ENCODE data around the gene SNIP1.
"Not testable (repeated sequence)": the region's sequence is repeated elsewhere in the genome, so short reads cannot be mapped to it uniquely, and the experiment has no call there.

SNIP1 gene

GRCh38 chr1:37553927-37554808 is at the start of gene SNIP1:
SNIP1 (minus strand) TSS chr1:37554293; CDS start chr1:37554229, 64 bp downstream.
- DNase-seq: peak; percentile 76

GRCh38 chr1:37602750-37603694 is 48.9 kb upstream of the SNIP1 start:
- no peak for DNase-seq

- no peak for DNase-seq
Measured at GRCh38 chr1:37601441-37601840, 47.3 kb upstream of the SNIP1 start.

- no peak for DNase-seq
Measured at GRCh38 chr1:37599940-37600339, 45.8 kb upstream of the SNIP1 start.

- DNase-seq: no peak
Measured at GRCh38 chr1:37596182-37596667, 42.1 kb upstream of the SNIP1 start.

GRCh38 chr1:37595440-37596181 is 41.5 kb upstream of the SNIP1 start, which contains the start of gene GNL2:
GNL2 (minus strand) TSS chr1:37595937; CDS start chr1:37595822, 115 bp downstream.
- peak; percentile 73 for DNase-seq

GRCh38 chr1:37593726-37594125 is 39.6 kb upstream of the SNIP1 start:
- DNase-seq: no peak

- no peak for DNase-seq
Measured at GRCh38 chr1:37588939-37589338, 34.8 kb upstream of the SNIP1 start.

GRCh38 chr1:37584544-37584943 is 30.5 kb upstream of the SNIP1 start:
- DNase-seq: not testable (repeated sequence)

- DNase-seq: no peak
Measured at GRCh38 chr1:37575692-37576091, 21.6 kb upstream of the SNIP1 start.

GRCh38 chr1:37574834-37575480 is 20.9 kb upstream of the SNIP1 start:
- no peak for DNase-seq

- no peak for DNase-seq
Measured at GRCh38 chr1:37570528-37571334, 16.6 kb upstream of the SNIP1 start.

- DNase-seq: no peak
Measured at GRCh38 chr1:37567023-37567422, 12.9 kb upstream of the SNIP1 start.

- no peak for DNase-seq
Measured at GRCh38 chr1:37564892-37565291, 10.8 kb upstream of the SNIP1 start.

- DNase-seq: no peak
Measured at GRCh38 chr1:37562984-37563383, 8.9 kb upstream of the SNIP1 start.

- DNase-seq: no peak
Measured at GRCh38 chr1:37561133-37562132, 7.3 kb upstream of the SNIP1 start.

- no peak for DNase-seq
Measured at GRCh38 chr1:37560401-37561132, 6.5 kb upstream of the SNIP1 start.

- DNase-seq: not testable (repeated sequence)
Measured at GRCh38 chr1:37559957-37560379, 5.9 kb upstream of the SNIP1 start.

GRCh38 chr1:37559080-37559479 is 5.0 kb upstream of the SNIP1 start:
- no peak for DNase-seq

Data from GF-D8 (cell line).